ENCODE data around the gene FBXO5.

Gene FBXO5

DNA sequence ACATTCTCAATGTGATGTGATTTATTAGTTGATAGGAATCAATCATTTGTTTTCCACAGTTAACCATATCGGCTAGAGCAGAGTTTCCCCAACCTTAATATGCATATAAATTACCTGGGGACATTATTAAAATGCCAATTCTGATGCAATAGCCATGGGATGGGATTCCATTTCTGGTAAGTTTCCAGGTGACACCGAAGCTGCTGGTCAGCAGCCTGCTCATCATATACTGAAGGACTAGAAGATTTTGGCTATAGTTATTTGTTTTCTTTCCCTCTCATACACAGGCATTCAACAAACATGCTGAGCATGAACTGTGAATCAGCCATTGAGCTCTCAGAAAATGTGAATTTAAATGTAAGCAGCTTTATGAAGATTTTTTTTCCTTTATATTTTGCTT, 35.8 kb downstream of the FBXO5 start:
- no peak for DNase-seq

GRCh38 chr6:152946484-152946883, 36.4 kb downstream of the FBXO5 start:
- DNase-seq = no peak

DNA sequence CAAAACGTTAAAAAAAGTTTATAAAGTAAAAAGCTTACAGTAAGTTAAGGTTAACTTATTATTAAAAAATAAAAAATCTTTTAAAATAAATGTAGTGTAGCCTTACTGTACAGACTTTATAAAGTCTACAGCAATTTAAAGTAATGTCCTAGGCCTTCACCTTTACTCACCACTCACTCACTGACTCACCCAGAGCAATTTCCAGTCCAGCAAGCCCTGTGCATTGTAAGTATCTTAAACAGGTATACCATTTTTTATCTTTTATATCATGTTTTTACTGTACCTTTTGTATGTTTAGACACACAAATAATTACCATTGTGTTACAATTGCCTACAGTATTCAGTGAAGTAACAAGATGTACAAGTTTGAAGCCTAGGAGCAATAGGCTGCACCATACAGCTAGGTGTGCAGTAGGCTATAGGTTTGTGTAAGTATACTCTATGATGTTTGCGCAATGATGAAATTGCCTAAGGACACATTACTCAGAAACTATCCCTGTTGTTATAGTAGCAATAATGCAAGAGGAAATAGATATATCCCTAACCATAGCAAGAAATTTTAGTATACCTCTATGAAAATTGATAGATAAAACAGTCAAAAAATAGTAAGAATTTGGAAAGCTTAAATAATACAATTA, 39.5 kb downstream of the FBXO5 start:
- DNase-seq = no peak

DNA sequence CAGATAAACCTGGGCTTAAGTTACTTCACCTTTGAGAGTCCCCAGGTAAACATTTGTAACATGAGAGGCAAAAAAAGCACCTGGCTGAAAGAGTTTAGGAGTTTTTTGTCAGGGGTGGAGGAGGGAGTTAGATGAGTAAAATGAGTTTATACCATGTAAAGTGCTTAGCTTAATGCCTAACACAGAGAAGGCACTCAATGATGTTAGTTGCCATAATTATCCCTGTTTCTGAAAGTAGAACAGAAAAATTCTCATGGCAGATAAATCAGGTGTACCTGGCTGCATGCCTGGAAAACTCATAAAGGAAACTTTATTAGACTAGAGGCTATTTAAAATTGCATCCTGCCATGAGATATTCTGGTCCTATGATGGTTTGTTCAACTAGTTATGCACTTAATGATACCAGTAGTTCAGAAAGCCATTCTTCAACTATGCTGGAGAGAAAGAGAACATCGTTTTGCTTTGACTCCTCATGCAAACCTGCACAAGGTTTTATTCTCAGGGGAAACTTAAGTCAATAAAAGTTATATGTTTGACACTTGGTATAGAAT, 40.4 kb downstream of the FBXO5 start:
- DNase-seq = no peak

GRCh38 chr6:152941746-152942145, 41.1 kb downstream of the FBXO5 start:
- DNase-seq = no peak

DNA sequence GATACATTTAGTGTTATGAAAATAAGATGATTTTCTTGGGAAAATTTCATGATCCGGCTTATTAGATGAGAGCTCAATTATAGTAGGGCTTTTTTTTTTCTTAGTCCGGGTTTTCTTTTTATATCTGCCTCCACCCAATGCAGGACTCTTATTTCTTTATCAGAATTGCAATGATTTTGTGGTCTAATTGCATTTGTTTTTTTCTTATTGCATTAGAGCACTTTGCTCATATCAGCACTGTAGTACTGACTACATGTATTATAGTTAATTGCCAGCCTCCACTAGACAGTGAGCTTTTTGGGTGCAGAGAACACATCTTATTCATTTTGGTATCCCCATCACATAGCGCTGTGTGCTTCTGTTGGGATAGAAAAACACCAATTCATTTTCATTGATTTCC, 50.0 kb downstream of the FBXO5 start:
- no peak for DNase-seq

DNA sequence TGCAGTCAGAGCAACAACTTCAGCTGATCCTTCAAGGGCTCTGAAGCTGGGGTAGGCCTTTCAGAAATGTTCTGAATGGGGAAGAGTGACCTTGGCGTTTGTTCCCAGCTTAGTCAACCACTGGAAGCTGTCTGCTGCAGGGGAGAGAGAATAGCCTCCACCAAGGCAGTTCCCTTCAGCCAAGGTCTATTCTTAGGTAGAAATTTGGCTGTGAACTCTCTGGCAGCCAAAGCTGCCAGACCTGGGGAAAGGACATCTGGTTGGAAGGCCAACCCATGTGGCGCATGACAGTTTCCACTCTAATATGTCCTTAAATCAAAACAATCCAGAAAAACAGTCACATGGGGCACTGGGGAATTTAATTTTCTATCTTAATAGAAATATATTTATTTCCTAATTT, 60.1 kb downstream of the FBXO5 start:
- no peak for DNase-seq
